ENCODE results near the gene FAM90A26.
A peak's percentile ranks its signal among the peaks of the same experiment; 100 is the strongest.
"Not testable (repeated sequence)": the region's sequence is repeated elsewhere in the genome, so short reads cannot be mapped to it uniquely, and the experiment has no call there.

Gene FAM90A26

GRCh38 chr4:9151809-9152179 is 18.4 kb upstream of the FAM90A26 start:
- not testable (repeated sequence) for H3K9me3 Mint-ChIP-seq; DNase-seq (ENCODE audit: low spot score in 2 of 2); H3K27ac Mint-ChIP-seq; H3K27me3 Mint-ChIP-seq; H3K4me1 Mint-ChIP-seq; ATAC-seq (ENCODE audit: low read depth); H3K36me3 Mint-ChIP-seq
- H3K4me3 Mint-ChIP-seq: peak overlapping the region; percentile 98

- H3K4me3 Mint-ChIP-seq: peak overlapping the region; percentile 98
- not testable (repeated sequence) for H3K4me1 Mint-ChIP-seq, H3K9me3 Mint-ChIP-seq, H3K27me3 Mint-ChIP-seq, H3K36me3 Mint-ChIP-seq
- ATAC-seq (ENCODE audit: low read depth): peak; percentile 77
- peak; percentile 77 to 88 for DNase-seq (ENCODE audit: low spot score in 2 of 2)
- H3K27ac Mint-ChIP-seq: peak overlapping the region; percentile 98
These were observed 17.8 kb upstream of the FAM90A26 start for GRCh38 chr4:9152180-9153007.

- peak overlapping the region; percentile 98 for H3K4me3 Mint-ChIP-seq
- H3K27me3 Mint-ChIP-seq, H3K4me1 Mint-ChIP-seq, H3K36me3 Mint-ChIP-seq, H3K9me3 Mint-ChIP-seq: not testable (repeated sequence)
- DNase-seq (ENCODE audit: low spot score in 2 of 2): peak; percentile 93 to 94
- H3K27ac Mint-ChIP-seq: peak overlapping the region; percentile 98
- peak; percentile 91 for ATAC-seq (ENCODE audit: low read depth)
These were observed 17.1 kb upstream of the FAM90A26 start for GRCh38 chr4:9153008-9153570.

- H3K9me3 Mint-ChIP-seq; H3K27me3 Mint-ChIP-seq; DNase-seq (ENCODE audit: low spot score in 2 of 2); H3K36me3 Mint-ChIP-seq; H3K4me1 Mint-ChIP-seq; ATAC-seq (ENCODE audit: low read depth): not testable (repeated sequence)
- Mint-ChIP-seq H3K4me3 (peak overlapping the region; percentile 98), H3K27ac (peak overlapping the region; percentile 67)
These were observed 16.5 kb upstream of the FAM90A26 start for GRCh38 chr4:9153571-9154157.

- H3K36me3 Mint-ChIP-seq; ATAC-seq (ENCODE audit: low read depth); H3K4me1 Mint-ChIP-seq; H3K27me3 Mint-ChIP-seq; H3K4me3 Mint-ChIP-seq; H3K27ac Mint-ChIP-seq; DNase-seq (ENCODE audit: low spot score in 2 of 2); H3K9me3 Mint-ChIP-seq: not testable (repeated sequence)
These were observed 14.9 kb upstream of the FAM90A26 start for GRCh38 chr4:9155101-9155886.

GRCh38 chr4:9158392-9158791 is 11.8 kb upstream of the FAM90A26 start:
- H3K27me3 Mint-ChIP-seq; DNase-seq (ENCODE audit: low spot score in 2 of 2); H3K9me3 Mint-ChIP-seq; H3K36me3 Mint-ChIP-seq; H3K27ac Mint-ChIP-seq; H3K4me1 Mint-ChIP-seq; ATAC-seq (ENCODE audit: low read depth); H3K4me3 Mint-ChIP-seq: not testable (repeated sequence)

GRCh38 chr4:9160046-9160445 is 10.2 kb upstream of the FAM90A26 start:
- not testable (repeated sequence) for H3K4me3 Mint-ChIP-seq; H3K27me3 Mint-ChIP-seq; H3K36me3 Mint-ChIP-seq; H3K27ac Mint-ChIP-seq; H3K9me3 Mint-ChIP-seq; H3K4me1 Mint-ChIP-seq; DNase-seq (ENCODE audit: low spot score in 2 of 2); ATAC-seq (ENCODE audit: low read depth)

- H3K4me1 Mint-ChIP-seq; DNase-seq (ENCODE audit: low spot score in 2 of 2); ATAC-seq (ENCODE audit: low read depth); H3K27me3 Mint-ChIP-seq; H3K27ac Mint-ChIP-seq; H3K36me3 Mint-ChIP-seq; H3K9me3 Mint-ChIP-seq; H3K4me3 Mint-ChIP-seq: not testable (repeated sequence)
These were observed 4.2 kb upstream of the FAM90A26 start for GRCh38 chr4:9165990-9166389.

GRCh38 chr4:9210357-9210756 is 40.1 kb downstream of the FAM90A26 start, which contains the start of gene USP17L10:
Gene USP17L10, plus strand, starts transcription at chr4:9210657. Its CDS starts 0 bp downstream, at chr4:9210657.
- not testable (repeated sequence) for ATAC-seq (ENCODE audit: low read depth); H3K36me3 Mint-ChIP-seq; H3K4me3 Mint-ChIP-seq; H3K27ac Mint-ChIP-seq; H3K27me3 Mint-ChIP-seq; H3K4me1 Mint-ChIP-seq; DNase-seq (ENCODE audit: low spot score in 2 of 2); H3K9me3 Mint-ChIP-seq

GRCh38 chr4:9214701-9215100 is 44.5 kb downstream of the FAM90A26 start:
- H3K36me3 Mint-ChIP-seq; H3K27me3 Mint-ChIP-seq; DNase-seq (ENCODE audit: low spot score in 2 of 2); H3K4me3 Mint-ChIP-seq; H3K4me1 Mint-ChIP-seq; H3K27ac Mint-ChIP-seq; ATAC-seq (ENCODE audit: low read depth); H3K9me3 Mint-ChIP-seq: not testable (repeated sequence)

- not testable (repeated sequence) for H3K27me3 Mint-ChIP-seq; ATAC-seq (ENCODE audit: low read depth); DNase-seq (ENCODE audit: low spot score in 2 of 2); H3K4me3 Mint-ChIP-seq; H3K27ac Mint-ChIP-seq; H3K36me3 Mint-ChIP-seq; H3K9me3 Mint-ChIP-seq; H3K4me1 Mint-ChIP-seq
These were observed 44.9 kb downstream of the FAM90A26 start, which contains the start of gene USP17L11 for GRCh38 chr4:9215105-9215504. Gene USP17L11, plus strand, starts transcription at chr4:9215405. Its CDS starts 0 bp downstream, at chr4:9215405.

GRCh38 chr4:9219852-9220251 is 49.6 kb downstream of the FAM90A26 start, which contains the start of gene USP17L12:
Gene USP17L12, plus strand, starts transcription at chr4:9220152. Its CDS starts 0 bp downstream, at chr4:9220152.
- H3K27ac Mint-ChIP-seq; DNase-seq (ENCODE audit: low spot score in 2 of 2); H3K4me3 Mint-ChIP-seq; ATAC-seq (ENCODE audit: low read depth); H3K9me3 Mint-ChIP-seq; H3K27me3 Mint-ChIP-seq; H3K36me3 Mint-ChIP-seq; H3K4me1 Mint-ChIP-seq: not testable (repeated sequence)

GRCh38 chr4:9224596-9224995 is 54.4 kb downstream of the FAM90A26 start, which contains the start of gene USP17L13:
Gene USP17L13, plus strand, starts transcription at chr4:9224896. Its CDS starts 0 bp downstream, at chr4:9224896.
- not testable (repeated sequence) for H3K4me1 Mint-ChIP-seq; H3K27me3 Mint-ChIP-seq; H3K27ac Mint-ChIP-seq; DNase-seq (ENCODE audit: low spot score in 2 of 2); H3K9me3 Mint-ChIP-seq; ATAC-seq (ENCODE audit: low read depth); H3K36me3 Mint-ChIP-seq; H3K4me3 Mint-ChIP-seq

Measured in memory B cell (primary cell).